Measurements from ENCODE around the gene STRIT1. TPM values are rescaled to one million over a fixed set of nuclear protein-coding genes. Genes with fewer than 3 reads are reported as not detected.

STRIT1 gene
- total and polyA plus RNA-seq, 9 of the 15 experiments (the other 6 are each of a cell fraction or from before 2014, with no cell fraction given): not detected

Other genes starting within 250 kb of the STRIT1 start
- 2.7 and 4.2 TPM in 2 replicates for gene MME, start 213.4 kb downstream of the STRIT1 start, total RNA-seq (2014; rRNA removed)
- 1.8 and 2.7 TPM in 2 replicates for gene MME, start 213.4 kb downstream of the STRIT1 start, total RNA-seq (2014; rRNA removed; fragmentation: Illumina TruSeq; extraction: Trizol)
- gene MME, start 213.4 kb downstream of the STRIT1 start, total RNA-seq (2015; rRNA removed; fragmentation: Illumina TruSeq; extraction: Trizol): 8.6 and 10.3 TPM in 2 replicates
- gene MME, start 213.4 kb downstream of the STRIT1 start, total RNA-seq (2021): 2.1 and 2.5 TPM in 2 replicates
- 6.6 and 7.2 TPM in 2 replicates for gene MME, start 213.4 kb downstream of the STRIT1 start, polyA plus RNA-seq (2011; rRNA removed)
- 1.3 and 2.0 TPM in 2 replicates for gene MME, start 213.4 kb downstream of the STRIT1 start, polyA plus RNA-seq (2014; fragmentation: Illumina TruSeq; extraction: Trizol)
- gene MME, start 213.4 kb downstream of the STRIT1 start, polyA plus RNA-seq (2014; fragmentation: Nextera tagmentation; extraction: Ambion mirVana): under 1 TPM; 0.80 to 0.94 TPM
- gene MME, start 213.4 kb downstream of the STRIT1 start, polyA plus RNA-seq (2014; rRNA removed): 2.0 and 3.4 TPM in 2 replicates